ENCODE results near the gene MOB3A.
"Not testable (repeated sequence)": the region's sequence is repeated elsewhere in the genome, so short reads cannot be mapped to it uniquely, and the experiment has no call there.

The MOB3A gene

DNA sequence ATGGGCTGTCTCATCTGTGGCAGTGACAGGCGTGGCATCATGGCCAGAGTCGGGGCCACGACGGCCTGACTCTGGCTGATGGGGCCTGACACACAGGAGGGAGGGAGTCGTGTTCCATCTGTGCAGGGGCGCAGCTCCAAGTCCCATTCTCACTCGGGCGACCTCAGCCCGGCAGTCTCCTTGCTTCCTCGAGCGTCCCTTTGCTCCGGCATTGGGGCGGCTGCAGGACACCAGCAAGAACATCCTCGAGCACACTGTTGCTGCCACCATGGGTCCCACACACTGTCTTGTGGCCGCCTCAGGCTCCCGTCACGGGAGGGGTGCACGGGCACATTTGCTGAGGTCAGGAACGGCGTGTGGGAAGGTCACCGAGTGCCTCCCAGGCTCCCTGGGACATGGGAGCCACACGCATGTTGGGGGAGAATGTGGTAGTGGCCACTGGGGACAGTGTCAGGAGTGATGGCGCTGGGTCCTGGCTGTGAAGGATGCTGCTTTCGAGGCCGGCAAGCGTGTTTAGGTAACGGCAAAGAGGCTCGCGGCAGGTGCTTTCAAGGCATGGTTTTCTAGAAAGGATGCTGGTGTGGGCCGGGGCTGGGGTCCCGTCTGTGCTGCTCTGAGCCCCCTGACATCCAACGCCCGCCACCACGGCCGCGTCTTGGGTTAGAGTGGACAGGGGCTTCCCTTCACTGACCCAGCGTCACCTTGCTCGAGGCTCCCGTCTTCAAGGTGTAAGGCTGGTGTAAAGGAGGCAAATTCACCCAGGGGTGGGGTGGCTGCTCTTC lies 4.0 kb upstream of the MOB3A start:
- no peak for DNase-seq (ENCODE audit: low read depth)
- H3K4me3 ChIP-seq (ENCODE audit: low read depth, low read length) = no peak overlapping the region
- TF ChIP-seq, protein P1, sequence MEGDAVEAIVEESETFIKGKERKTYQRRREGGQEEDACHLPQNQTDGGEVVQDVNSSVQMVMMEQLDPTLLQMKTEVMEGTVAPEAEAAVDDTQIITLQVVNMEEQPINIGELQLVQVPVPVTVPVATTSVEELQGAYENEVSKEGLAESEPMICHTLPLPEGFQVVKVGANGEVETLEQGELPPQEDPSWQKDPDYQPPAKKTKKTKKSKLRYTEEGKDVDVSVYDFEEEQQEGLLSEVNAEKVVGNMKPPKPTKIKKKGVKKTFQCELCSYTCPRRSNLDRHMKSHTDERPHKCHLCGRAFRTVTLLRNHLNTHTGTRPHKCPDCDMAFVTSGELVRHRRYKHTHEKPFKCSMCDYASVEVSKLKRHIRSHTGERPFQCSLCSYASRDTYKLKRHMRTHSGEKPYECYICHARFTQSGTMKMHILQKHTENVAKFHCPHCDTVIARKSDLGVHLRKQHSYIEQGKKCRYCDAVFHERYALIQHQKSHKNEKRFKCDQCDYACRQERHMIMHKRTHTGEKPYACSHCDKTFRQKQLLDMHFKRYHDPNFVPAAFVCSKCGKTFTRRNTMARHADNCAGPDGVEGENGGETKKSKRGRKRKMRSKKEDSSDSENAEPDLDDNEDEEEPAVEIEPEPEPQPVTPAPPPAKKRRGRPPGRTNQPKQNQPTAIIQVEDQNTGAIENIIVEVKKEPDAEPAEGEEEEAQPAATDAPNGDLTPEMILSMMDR (IDR thresholded peaks at IDR 0.05; ENCODE audit: low read depth, low read length) = no peak
- no peak for TF ChIP-seq MYC (IDR thresholded peaks at IDR 0.05; ENCODE audit: low read depth, low read length)
- no peak for TF ChIP-seq POLR2A (IDR thresholded peaks at IDR 0.05; ENCODE audit: extremely low read depth, insufficient read length)
- TF ChIP-seq, protein P2, sequence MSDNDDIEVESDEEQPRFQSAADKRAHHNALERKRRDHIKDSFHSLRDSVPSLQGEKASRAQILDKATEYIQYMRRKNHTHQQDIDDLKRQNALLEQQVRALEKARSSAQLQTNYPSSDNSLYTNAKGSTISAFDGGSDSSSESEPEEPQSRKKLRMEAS (IDR thresholded peaks at IDR 0.05; ENCODE audit: low read depth, low read length) = no peak

DNA sequence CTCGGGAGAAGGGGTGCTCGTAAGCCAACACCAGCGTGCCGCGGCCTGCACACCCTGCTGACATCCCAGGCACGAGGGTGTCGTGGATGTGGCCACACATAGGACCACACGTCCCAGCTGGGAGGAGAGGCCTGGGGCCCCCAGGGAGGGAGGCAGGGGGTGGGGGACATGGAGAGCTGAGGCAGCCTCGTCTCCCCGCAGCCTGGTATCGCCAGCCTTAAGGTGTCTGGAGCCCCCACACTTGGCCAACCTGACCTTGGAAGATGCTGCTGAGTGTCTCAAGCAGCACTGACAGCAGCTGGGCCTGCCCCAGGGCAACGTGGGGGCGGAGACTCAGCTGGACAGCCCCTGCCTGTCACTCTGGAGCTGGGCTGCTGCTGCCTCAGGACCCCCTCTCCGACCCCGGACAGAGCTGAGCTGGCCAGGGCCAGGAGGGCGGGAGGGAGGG lies 3.0 kb upstream of the MOB3A start:
- DNase-seq (ENCODE audit: low read depth) = no peak
- TF ChIP-seq, protein P1 (IDR thresholded peaks at IDR 0.05; ENCODE audit: low read depth, low read length) = no peak
- no peak for TF ChIP-seq POLR2A (IDR thresholded peaks at IDR 0.05; ENCODE audit: extremely low read depth, insufficient read length)
- TF ChIP-seq, protein P2 (IDR thresholded peaks at IDR 0.05; ENCODE audit: low read depth, low read length) = no peak
- no peak for TF ChIP-seq MYC (IDR thresholded peaks at IDR 0.05; ENCODE audit: low read depth, low read length)
- no peak overlapping the region for H3K4me3 ChIP-seq (ENCODE audit: low read depth, low read length)

DNA sequence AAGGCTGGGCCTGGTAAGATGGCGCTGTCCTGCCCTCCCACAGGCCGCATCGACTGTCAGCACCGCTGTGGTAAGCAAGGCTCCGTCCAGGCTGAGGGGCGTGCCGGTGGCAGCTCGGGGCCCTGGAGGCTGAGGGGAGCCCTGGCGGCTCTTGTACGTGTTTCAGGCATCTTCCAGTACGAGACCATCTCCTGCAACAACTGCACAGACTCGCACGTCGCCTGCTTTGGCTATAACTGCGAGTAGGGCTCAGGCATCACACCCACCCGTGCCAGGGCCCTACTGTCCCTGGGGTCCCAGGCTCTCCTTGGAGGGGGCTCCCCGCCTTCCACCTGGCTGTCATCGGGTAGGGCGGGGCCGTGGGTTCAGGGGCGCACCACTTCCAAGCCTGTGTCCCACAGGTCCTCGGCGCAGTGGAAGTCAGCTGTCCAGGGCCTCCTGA lies 1.8 kb upstream of the MOB3A start:
- DNase-seq (ENCODE audit: low read depth) = no peak
- no peak overlapping the region for H3K4me3 ChIP-seq (ENCODE audit: low read depth, low read length)
- TF ChIP-seq, protein P1 (IDR thresholded peaks at IDR 0.05; ENCODE audit: low read depth, low read length) = no peak
- TF ChIP-seq, protein P2 (IDR thresholded peaks at IDR 0.05; ENCODE audit: low read depth, low read length) = no peak
- no peak for TF ChIP-seq POLR2A (IDR thresholded peaks at IDR 0.05; ENCODE audit: extremely low read depth, insufficient read length)
- TF ChIP-seq MYC (IDR thresholded peaks at IDR 0.05; ENCODE audit: low read depth, low read length) = no peak

DNA sequence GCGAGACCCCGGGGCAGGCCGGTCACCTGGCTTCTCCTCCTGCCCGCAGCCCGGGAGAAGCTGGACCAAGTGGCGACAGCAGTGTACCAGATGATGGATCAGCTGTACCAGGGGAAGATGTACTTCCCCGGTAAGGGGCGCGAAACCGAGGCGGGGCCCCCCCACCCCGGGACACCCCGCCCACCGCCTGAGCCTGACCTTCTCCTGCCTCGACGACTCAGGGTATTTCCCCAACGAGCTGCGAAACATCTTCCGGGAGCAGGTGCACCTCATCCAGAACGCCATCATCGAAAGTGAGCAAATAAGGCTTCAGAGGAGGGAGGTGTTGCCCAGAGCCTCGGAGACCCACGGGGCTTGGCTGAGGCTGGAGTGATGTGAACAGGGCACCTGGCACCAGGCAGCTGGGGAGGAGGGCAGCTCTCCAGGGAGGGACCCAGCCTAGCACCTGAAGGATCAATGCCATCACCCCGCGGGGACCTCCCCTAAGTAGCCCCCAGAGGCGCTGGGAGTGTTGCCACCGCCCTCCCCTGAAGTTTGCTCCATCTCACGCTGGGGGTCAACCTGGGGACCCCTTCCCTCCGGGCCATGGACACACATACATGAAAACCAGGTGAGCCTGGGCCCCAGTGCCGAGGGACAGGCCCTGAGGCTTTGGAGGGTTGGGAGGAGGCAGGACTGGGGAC lies 1.2 kb upstream of the MOB3A start:
- no peak overlapping the region for H3K4me3 ChIP-seq (ENCODE audit: low read depth, low read length)
- no peak for DNase-seq (ENCODE audit: low read depth)
- no peak for TF ChIP-seq POLR2A (IDR thresholded peaks at IDR 0.05; ENCODE audit: extremely low read depth, insufficient read length)
- no peak for TF ChIP-seq MYC (IDR thresholded peaks at IDR 0.05; ENCODE audit: low read depth, low read length)
- TF ChIP-seq, protein P1 (IDR thresholded peaks at IDR 0.05; ENCODE audit: low read depth, low read length) = no peak

DNA sequence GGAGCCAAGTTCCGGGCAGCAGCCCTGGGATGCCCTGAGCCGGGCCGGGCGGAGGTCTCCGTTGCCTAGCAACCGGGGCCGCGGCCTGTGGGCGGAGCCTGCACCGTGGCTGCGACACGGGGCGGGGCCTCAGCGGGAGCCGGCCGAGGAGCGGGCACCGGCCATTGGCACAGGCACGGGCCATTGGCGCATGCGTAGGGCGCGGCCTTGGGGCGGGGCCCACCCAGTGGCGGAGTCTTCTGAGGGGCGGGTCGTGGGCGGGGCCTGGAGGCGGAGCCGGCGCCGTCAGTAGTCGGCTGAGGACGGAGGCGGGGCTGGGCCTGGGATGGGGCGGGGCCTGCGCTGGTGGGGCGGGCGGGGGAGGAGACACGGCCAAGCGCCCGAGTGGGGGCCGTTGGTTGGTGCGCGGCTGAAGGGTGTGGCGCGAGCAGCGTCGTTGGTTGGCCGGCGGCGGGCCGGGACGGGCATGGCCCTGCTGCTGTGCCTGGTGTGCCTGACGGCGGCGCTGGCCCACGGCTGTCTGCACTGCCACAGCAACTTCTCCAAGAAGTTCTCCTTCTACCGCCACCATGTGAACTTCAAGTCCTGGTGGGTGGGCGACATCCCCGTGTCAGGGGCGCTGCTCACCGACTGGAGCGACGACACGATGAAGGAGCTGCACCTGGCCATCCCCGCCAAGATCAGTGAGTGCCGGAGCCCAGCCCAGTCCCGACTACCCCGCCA lies 515 bp upstream of the MOB3A start, which contains the start of gene IZUMO4:
TSS of gene IZUMO4 (plus strand) at position 436 of the 723 bp plus-strand sequence. CDS start at position 467, 31 bp downstream.
- H3K4me3 ChIP-seq (ENCODE audit: low read depth, low read length) = peak within 1 kb of the TSS; percentile 72
- TF ChIP-seq POLR2A (IDR thresholded peaks at IDR 0.05; ENCODE audit: extremely low read depth, insufficient read length) (no peak), MYC (IDR thresholded peaks at IDR 0.05; ENCODE audit: low read depth, low read length) (peak; percentile 16; the same call in 1 of the 2 replicates)
- TF ChIP-seq, protein P1 (IDR thresholded peaks at IDR 0.05; ENCODE audit: low read depth, low read length) = peak; percentile 27
- TF ChIP-seq, protein P2 (IDR thresholded peaks at IDR 0.05; ENCODE audit: low read depth, low read length) = peak; percentile 66
- DNase-seq (ENCODE audit: low read depth) = peak; percentile 93

DNA sequence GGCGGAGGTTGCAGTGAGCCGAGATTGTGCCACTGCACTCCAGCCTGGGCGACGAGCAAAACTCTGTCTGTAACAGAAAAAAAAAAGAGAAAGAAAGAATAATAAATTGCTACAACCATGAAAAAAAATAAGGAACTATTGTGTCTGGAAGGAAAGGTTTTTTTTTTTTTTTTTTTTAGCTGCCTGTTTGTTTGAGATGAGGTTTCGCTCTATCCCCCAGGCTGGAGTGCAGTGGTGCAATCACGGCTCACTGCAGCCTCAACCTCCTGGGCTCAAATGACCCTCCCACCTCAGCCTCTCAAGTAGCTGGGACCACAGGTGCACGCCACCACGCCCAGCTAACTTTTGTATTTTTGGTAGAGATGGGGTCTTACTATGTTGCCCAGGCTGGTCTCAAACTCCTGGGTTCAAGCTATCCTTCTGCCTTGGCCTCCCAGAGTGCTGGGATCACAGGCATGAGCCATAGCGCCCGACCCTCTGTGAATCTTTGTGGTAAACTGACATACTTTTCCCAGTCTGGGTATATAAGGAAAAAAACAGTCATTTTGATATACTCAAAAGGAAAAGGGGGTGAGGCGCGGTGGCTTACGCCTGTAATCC lies 4.1 kb downstream of the MOB3A start:
- H3K4me3 ChIP-seq (ENCODE audit: low read depth, low read length); DNase-seq (ENCODE audit: low read depth): not testable (repeated sequence)

Data from NB4 (cell line).